OCI-LY7 (cell line): ENCODE results near the gene DNAI1. TPM values are rescaled to one million over a fixed set of nuclear protein-coding genes. Genes with fewer than 3 reads are reported as not detected.

ENCODE experiments used
- BruUV-seq: library from RNA; stranded (reverse); fragments of 400-500 nt; replicated peaks from 2 replicates; lab custom pipeline; 2021; lab: Mats Ljungman, UMichigan
- CTCF ChIA-PET: fragments of 300-600 bp; sonication (Branson Sonifier 250); formaldehyde crosslinking; loops from one replicate; lab custom pipeline; 2022; ENCODE audit warnings: antibody characterized with exemption; ENCODE audit not compliant: unreplicated experiment; lab: Charles Lee
- POLR2A ChIA-PET: fragments of 300-600 bp; sonication (Branson Sonifier 250); formaldehyde crosslinking; loops from one replicate; lab custom pipeline; 2022; ENCODE audit warnings: antibody characterized with exemption; lab: Charles Lee
- DNase-seq: peaks from one replicate; pipeline ENCODE4 v3.0.0-alpha.2; 2015; ENCODE audit warnings: low spot score
- H2AFZ ChIP-seq: fragments of 200-600 bp; sonication (generic), shearing (Covaris generic); 2 replicates; pipeline ENCODE4 v1.6.1; 2014; ENCODE audit warnings: mild to moderate bottlenecking, antibody characterized with exemption, low read length, moderate library complexity
- H3K27ac ChIP-seq: fragments of 200-600 bp; sonication (generic); 2 replicates; pipeline ENCODE4 v1.5.1; 2014; ENCODE audit warnings: mixed run types, low read depth, mild to moderate bottlenecking, moderate library complexity, low read length, inconsistent platforms; ENCODE audit not compliant: poor library complexity, severe bottlenecking
- H3K36me3 ChIP-seq: fragments of 200-600 bp; sonication (generic); 2 replicates; pipeline ENCODE4 v1.6.1; 2014; ENCODE audit warnings: mild to moderate bottlenecking, antibody characterized with exemption, low read length, moderate library complexity, mixed read lengths; ENCODE audit not compliant: insufficient read depth
- H3K4me1 ChIP-seq: fragments of 200-600 bp; sonication (generic); 2 replicates; pipeline ENCODE4 v1.5.1; 2014; ENCODE audit warnings: mild to moderate bottlenecking, low read length; ENCODE audit not compliant: insufficient read depth, poor library complexity, severe bottlenecking
- H3K4me2 ChIP-seq: fragments of 200-600 bp; sonication (generic); 2 replicates; pipeline ENCODE4 v1.6.1; 2014; ENCODE audit warnings: mild to moderate bottlenecking, low read length
- H3K4me3 ChIP-seq: fragments of 200-600 bp; sonication (generic); 2 replicates; pipeline ENCODE4 v1.5.1; 2014; ENCODE audit warnings: mild to moderate bottlenecking, low read depth, low read length; ENCODE audit not compliant: poor library complexity, severe bottlenecking
- H3K79me2 ChIP-seq: fragments of 200-600 bp; sonication (generic); 2 replicates; pipeline ENCODE4 v1.6.1; 2016; ENCODE audit warnings: low read depth, mild to moderate bottlenecking, low read length, moderate library complexity, mixed read lengths; ENCODE audit not compliant: insufficient read depth
- H3K9me2 ChIP-seq: fragments of 200-600 bp; sonication (generic); 2 replicates; pipeline ENCODE4 v1.6.1; 2016; ENCODE audit warnings: mild to moderate bottlenecking, low read length, mixed read lengths; ENCODE audit not compliant: insufficient read depth
- H3K9me3 ChIP-seq: fragments of 200-600 bp; sonication (generic); 2 replicates; pipeline ENCODE4 v1.6.1; 2014; ENCODE audit warnings: mild to moderate bottlenecking, mixed run types, low read length, mixed read lengths
- H4K20me1 ChIP-seq: fragments of 200-600 bp; sonication (generic); 2 replicates; pipeline ENCODE4 v1.6.1; 2014; ENCODE audit warnings: mild to moderate bottlenecking, antibody characterized with exemption, low read length, moderate library complexity, mixed read lengths; ENCODE audit not compliant: insufficient read depth
- EZH2phosphoT487 ChIP-seq: fragments of 200-600 bp; sonication (generic); IDR thresholded peaks from 2 replicates; pipeline ENCODE4 v1.6.1; 2018; ENCODE audit warnings: low read depth, borderline replicate concordance, mild to moderate bottlenecking, mixed run types, antibody characterized with exemption, low read length, moderate library complexity, mixed read lengths
- intact Hi-C: fragments of 100-400 bp; cut with micrococcal nuclease; formaldehyde crosslinking; loops from one replicate; pipeline ENCODE4 v1.10.0; 2022; ENCODE audit not compliant: unreplicated experiment
- small RNA-seq: library from RNA; depleted of rRNA; stranded (forward); fragments of <200 nt; gene quantifications from one replicate; pipeline ENCODE3, GENCODE V24; 2014
- total RNA-seq, 2 experiments: library from RNA; depleted of rRNA in 1 of 2; stranded (reverse); fragments of >200 nt in 1 of 2; shearing (Covaris generic) in 1 of 2; gene quantifications; 2 replicates each; pipeline ENCODE4 v1.2.3, GENCODE V29; 2014 to 2022
- TF ChIP-seq, protein P1 (sequence below): fragments of 200-600 bp; sonication (generic); conservative IDR thresholded peaks from 2 replicates; pipeline ENCODE4 v1.5.1; 2014; ENCODE audit warnings: mild to moderate bottlenecking, antibody characterized with exemption, low read length, moderate library complexity, mixed read lengths

DNAI1 gene
- total RNA-seq, 2 experiments from 2014 or later: 0.57 to 0.97 TPM

DNA sequence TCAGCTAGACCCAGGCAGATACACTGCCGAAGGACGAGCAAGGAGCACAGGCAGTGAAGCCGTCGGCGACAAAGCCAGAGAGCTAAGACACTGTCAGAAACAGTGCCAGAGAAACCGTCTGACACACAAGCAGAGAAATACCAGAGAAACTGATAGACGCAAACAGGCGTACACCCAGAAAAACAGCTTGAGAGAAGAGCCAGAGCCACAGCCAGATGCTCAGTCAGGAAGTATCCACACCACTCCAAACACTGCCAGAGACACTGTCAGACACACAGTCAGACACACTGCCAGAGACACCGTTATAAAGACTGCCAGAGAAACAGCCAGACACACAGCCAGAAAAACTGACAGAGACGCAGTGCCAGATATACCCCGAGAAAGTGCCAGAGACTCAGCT lies 111.8 kb downstream of the DNAI1 start:
- H3K9me3 ChIP-seq: no peaks in the 10 kb centered on the region
- ChIA-PET POLR2A (no interaction called here), CTCF (no interaction called here)
- H3K27ac ChIP-seq: no peak overlapping the region
- H3K9me2 ChIP-seq: no peaks in the 10 kb centered on the region
- H3K4me1 ChIP-seq: no peaks in the 10 kb centered on the region
- DNase-seq: no peak
- no peaks in the 10 kb centered on the region for H4K20me1 ChIP-seq
- no TSS peak for BruUV-seq
- intact Hi-C loops: no loop called here
- no peak overlapping the region for H2AFZ ChIP-seq
- no peak overlapping the region for H3K4me2 ChIP-seq
- TF ChIP-seq EZH2phosphoT487: no peak
- TF ChIP-seq, protein P1, sequence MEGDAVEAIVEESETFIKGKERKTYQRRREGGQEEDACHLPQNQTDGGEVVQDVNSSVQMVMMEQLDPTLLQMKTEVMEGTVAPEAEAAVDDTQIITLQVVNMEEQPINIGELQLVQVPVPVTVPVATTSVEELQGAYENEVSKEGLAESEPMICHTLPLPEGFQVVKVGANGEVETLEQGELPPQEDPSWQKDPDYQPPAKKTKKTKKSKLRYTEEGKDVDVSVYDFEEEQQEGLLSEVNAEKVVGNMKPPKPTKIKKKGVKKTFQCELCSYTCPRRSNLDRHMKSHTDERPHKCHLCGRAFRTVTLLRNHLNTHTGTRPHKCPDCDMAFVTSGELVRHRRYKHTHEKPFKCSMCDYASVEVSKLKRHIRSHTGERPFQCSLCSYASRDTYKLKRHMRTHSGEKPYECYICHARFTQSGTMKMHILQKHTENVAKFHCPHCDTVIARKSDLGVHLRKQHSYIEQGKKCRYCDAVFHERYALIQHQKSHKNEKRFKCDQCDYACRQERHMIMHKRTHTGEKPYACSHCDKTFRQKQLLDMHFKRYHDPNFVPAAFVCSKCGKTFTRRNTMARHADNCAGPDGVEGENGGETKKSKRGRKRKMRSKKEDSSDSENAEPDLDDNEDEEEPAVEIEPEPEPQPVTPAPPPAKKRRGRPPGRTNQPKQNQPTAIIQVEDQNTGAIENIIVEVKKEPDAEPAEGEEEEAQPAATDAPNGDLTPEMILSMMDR: no peak
- H3K36me3 ChIP-seq: no peaks in the 10 kb centered on the region
- H3K4me3 ChIP-seq: no peak overlapping the region
- no peaks in the 10 kb centered on the region for H3K79me2 ChIP-seq

Small RNAs within 50 kb of the gene (small RNA-seq; reads per million reads assigned to genes)
- gene RN7SKP24: not detected

Other genes starting within 250 kb of the DNAI1 start
- 16.3 and 19.4 TPM in 2 replicates for gene KIF24, start 129.5 kb upstream of the DNAI1 start, total RNA-seq (2014; rRNA removed; shearing (Covaris generic))
- 13.9 and 15.8 TPM in 2 replicates for gene KIF24, start 129.5 kb upstream of the DNAI1 start, total RNA-seq (2022)
- gene NUDT2, start 129.2 kb upstream of the DNAI1 start, total RNA-seq (2014; rRNA removed; shearing (Covaris generic)): 23.8 and 27.7 TPM in 2 replicates
- 26.7 and 28.0 TPM in 2 replicates for gene NUDT2, start 129.2 kb upstream of the DNAI1 start, total RNA-seq (2022)
- gene MYORG, start 81.9 kb upstream of the DNAI1 start, total RNA-seq (2014; rRNA removed; shearing (Covaris generic)): 0.98 and 1.0 TPM in 2 replicates
- gene MYORG, start 81.9 kb upstream of the DNAI1 start, total RNA-seq (2022): 3.9 and 4.0 TPM in 2 replicates
- 5.2 and 6.5 TPM in 2 replicates for gene FAM219A, start 235 bp upstream of the DNAI1 start, total RNA-seq (2014; rRNA removed; shearing (Covaris generic))
- gene FAM219A, start 235 bp upstream of the DNAI1 start, total RNA-seq (2022): 12.7 and 14.3 TPM in 2 replicates
- gene ENHO, start 64.2 kb downstream of the DNAI1 start, total RNA-seq (2014; rRNA removed; shearing (Covaris generic)): not detected in 2 replicates
- 0.46 and 0.91 TPM in 2 replicates for gene ENHO, start 64.2 kb downstream of the DNAI1 start, total RNA-seq (2022)
- gene CNTFR, start 130.9 kb downstream of the DNAI1 start, total RNA-seq (2014; rRNA removed; shearing (Covaris generic)): not detected in 2 replicates
- gene CNTFR, start 130.9 kb downstream of the DNAI1 start, total RNA-seq (2022): not detected in 2 replicates
- 33.6 and 40.3 TPM in 2 replicates for gene RPP25L, start 153.3 kb downstream of the DNAI1 start, total RNA-seq (2014; rRNA removed; shearing (Covaris generic))
- 31.6 and 33.7 TPM in 2 replicates for gene RPP25L, start 153.3 kb downstream of the DNAI1 start, total RNA-seq (2022)
- 79.7 and 80.3 TPM in 2 replicates for gene DCTN3, start 161.7 kb downstream of the DNAI1 start, total RNA-seq (2014; rRNA removed; shearing (Covaris generic))
- 84.2 and 96.3 TPM in 2 replicates for gene DCTN3, start 161.7 kb downstream of the DNAI1 start, total RNA-seq (2022)
- 1.4 and 1.9 TPM in 2 replicates for gene ARID3C, start 170.3 kb downstream of the DNAI1 start, total RNA-seq (2014; rRNA removed; shearing (Covaris generic))
- 0.38 and 0.44 TPM in 2 replicates for gene ARID3C, start 170.3 kb downstream of the DNAI1 start, total RNA-seq (2022)
- 97.2 and 103 TPM in 2 replicates for gene SIGMAR1, start 179.0 kb downstream of the DNAI1 start, total RNA-seq (2014; rRNA removed; shearing (Covaris generic))
- 110 TPM in 2 replicates for gene SIGMAR1, start 179.0 kb downstream of the DNAI1 start, total RNA-seq (2022)
- gene GALT, start 187.9 kb downstream of the DNAI1 start, total RNA-seq (2014; rRNA removed; shearing (Covaris generic)): 78.2 and 90.9 TPM in 2 replicates
- gene GALT, start 187.9 kb downstream of the DNAI1 start, total RNA-seq (2022): 61.2 and 62.5 TPM in 2 replicates
- gene IL11RA, start 193.4 kb downstream of the DNAI1 start, total RNA-seq (2014; rRNA removed; shearing (Covaris generic)): 16.2 and 16.7 TPM in 2 replicates
- gene IL11RA, start 193.4 kb downstream of the DNAI1 start, total RNA-seq (2022): 20.1 and 29.2 TPM in 2 replicates
- 0.72 TPM in 1 of 2 replicates, not detected in the other for gene CCL27, start 203.9 kb downstream of the DNAI1 start, total RNA-seq (2014; rRNA removed; shearing (Covaris generic))
- 0.42 and 0.68 TPM in 2 replicates for gene CCL27, start 203.9 kb downstream of the DNAI1 start, total RNA-seq (2022)
- gene CCL19, start 232.5 kb downstream of the DNAI1 start, total RNA-seq (2014; rRNA removed; shearing (Covaris generic)): not detected in 2 replicates
- not detected in 2 replicates for gene CCL19, start 232.5 kb downstream of the DNAI1 start, total RNA-seq (2022)